Fibroblast of the aortic adventitia (primary cell): Measurements from ENCODE around the gene CLPX. TPM values are rescaled to one million over a fixed set of nuclear protein-coding genes. Genes with fewer than 3 reads are reported as not detected.
"Not testable (repeated sequence)": the region's sequence is repeated elsewhere in the genome, so short reads cannot be mapped to it uniquely, and the experiment has no call there.

Experiments used
- DNase-seq: peaks from one replicate; pipeline ENCODE4 v3.0.0-alpha.2; 2010; ENCODE audit warnings: low read depth
- H3K4me3 ChIP-seq: 2 replicates; pipeline ENCODE4 v1.5.1; 2011; ENCODE audit warnings: low read depth, mild to moderate bottlenecking, control low read depth, low read length, moderate library complexity
- CTCF ChIP-seq: IDR thresholded peaks from 2 replicates; pipeline ENCODE4 v1.5.1; 2011; ENCODE audit warnings: mild to moderate bottlenecking, low read length, control low read depth, inconsistent platforms; ENCODE audit not compliant: insufficient read depth
- total RNA-seq: library from RNA; depleted of rRNA; stranded (reverse); fragments of >200 nt; gene quantifications from 2 replicates; pipeline ENCODE4 v1.2.3, GENCODE V29; 2012; ENCODE audit warnings: low replicate concordance

CLPX gene
- total RNA-seq, 1 donor = 40.4 TPM

GRCh38 chr15:65106011-65106590 lies 79.0 kb downstream of the CLPX start:
- no peak for TF ChIP-seq CTCF
- no peak overlapping the region for H3K4me3 ChIP-seq
- no peak for DNase-seq

- no peak for TF ChIP-seq CTCF
- DNase-seq = no peak
- no peak overlapping the region for H3K4me3 ChIP-seq
These were observed 80.1 kb downstream of the CLPX start for GRCh38 chr15:65105038-65105437.

GRCh38 chr15:65102912-65103311 lies 82.2 kb downstream of the CLPX start:
- DNase-seq = no peak
- TF ChIP-seq CTCF = no peak
- no peak overlapping the region for H3K4me3 ChIP-seq

GRCh38 chr15:65101891-65102708 lies 83.0 kb downstream of the CLPX start:
- TF ChIP-seq CTCF = no peak
- no peak for DNase-seq
- no peak overlapping the region for H3K4me3 ChIP-seq

GRCh38 chr15:65101411-65101890 lies 83.7 kb downstream of the CLPX start:
- no peak overlapping the region for H3K4me3 ChIP-seq
- TF ChIP-seq CTCF = peak; percentile 79
- peak; percentile 74 for DNase-seq

- no peak for TF ChIP-seq CTCF
- no peak for DNase-seq
- no peak overlapping the region for H3K4me3 ChIP-seq
These were observed 84.7 kb downstream of the CLPX start for GRCh38 chr15:65100442-65100841.

- DNase-seq, H3K4me3 ChIP-seq: not testable (repeated sequence)
These were observed 85.3 kb downstream of the CLPX start for GRCh38 chr15:65099801-65100200.
